Muscle layer of colon (tissue), 2 donors: ENCODE data around the gene FAM162A.
A peak's percentile ranks its signal among the peaks of the same experiment; 100 is the strongest.

ENCODE experiments used
- H3K27ac ChIP-seq: one replicate; pipeline ENCODE4 v1.7.0; 2013; ENCODE audit warnings: low read depth, mild to moderate bottlenecking, low read length, moderate library complexity
- H3K27me3 ChIP-seq, 2 donors: one replicate each; pipeline ENCODE4 v1.7.0; 2013; ENCODE audit warnings: low read length in 2 of 2, mild to moderate bottlenecking in 2 of 2; ENCODE audit not compliant: insufficient read depth in 2 of 2, control insufficient read depth in 1 of 2
- H3K36me3 ChIP-seq: one replicate; pipeline ENCODE4 v1.7.0; 2013; ENCODE audit warnings: mild to moderate bottlenecking, low read length; ENCODE audit not compliant: insufficient read depth
- H3K4me1 ChIP-seq: one replicate; pipeline ENCODE4 v1.7.0; 2013; ENCODE audit warnings: mild to moderate bottlenecking, low read length; ENCODE audit not compliant: insufficient read depth
- H3K4me3 ChIP-seq, 2 donors: one replicate each; pipeline ENCODE4 v1.7.0; 2013; ENCODE audit warnings: low read length in 2 of 2, low read depth in 1 of 2, mild to moderate bottlenecking in 1 of 2, moderate library complexity in 1 of 2
- H3K9ac ChIP-seq: one replicate; pipeline ENCODE4 v1.7.0; 2013; ENCODE audit warnings: low read length
- H3K9me3 ChIP-seq: one replicate; pipeline ENCODE4 v1.7.0; 2013; ENCODE audit warnings: mild to moderate bottlenecking, low read length
- donor health status: abdominal sarcoma.
- donor health status: Adenocarcinoma of cecum.

FAM162A gene

DNA sequence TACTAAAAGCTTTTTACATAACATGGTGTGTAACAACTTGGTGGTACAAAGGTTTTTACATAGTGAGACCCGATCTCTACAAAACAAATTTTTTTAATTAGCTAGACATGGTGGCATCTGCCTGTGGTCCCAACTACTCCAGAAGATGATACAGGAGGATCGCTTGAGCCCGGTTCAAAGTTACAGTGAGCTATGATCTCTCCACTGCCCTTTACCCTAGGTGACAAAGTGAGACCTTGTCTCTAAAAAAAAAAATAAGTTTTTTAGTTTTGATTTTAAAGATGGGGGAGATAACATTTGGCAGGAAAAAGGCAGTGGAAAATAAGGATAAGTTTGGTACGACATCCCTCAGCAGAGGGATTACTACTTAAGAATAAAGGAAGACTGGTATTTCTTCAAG, 5.9 kb downstream of the FAM162A start:
- H3K4me1 ChIP-seq: peaks cover 14% of the 10 kb centered on the region
- H3K27me3 ChIP-seq: no peaks in the 10 kb centered on the region
- H3K9ac ChIP-seq: no peak overlapping the region
- H3K36me3 ChIP-seq: peaks cover 19% of the 10 kb centered on the region
- no peak overlapping the region for H3K27ac ChIP-seq
- no peak overlapping the region for H3K4me3 ChIP-seq
- H3K9me3 ChIP-seq: no peaks in the 10 kb centered on the region

DNA sequence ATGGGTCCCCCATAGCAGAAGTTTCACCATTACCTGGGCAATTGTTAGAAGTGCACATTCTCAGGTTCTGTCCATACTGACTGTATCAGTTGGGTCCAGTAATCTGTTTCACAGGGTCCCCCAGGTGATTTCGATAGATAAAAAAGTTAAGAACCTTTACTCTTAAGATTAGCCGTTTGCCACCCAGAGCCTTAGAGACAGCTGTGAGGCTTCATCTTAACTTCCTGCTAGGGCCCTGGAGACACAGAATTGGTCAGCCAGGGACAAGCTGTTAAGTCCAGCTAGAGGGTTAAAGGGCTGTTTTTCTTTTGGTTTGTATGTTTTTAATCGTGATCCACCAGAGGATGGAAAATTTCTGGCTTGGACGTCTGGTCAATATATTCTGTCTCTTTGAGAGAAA, 6.7 kb downstream of the FAM162A start:
- Histone ChIP-seq H3K4me3 (no peak overlapping the region), H3K27ac (no peak overlapping the region), H3K36me3 (peaks cover 19% of the 10 kb centered on the region), H3K9me3 (no peaks in the 10 kb centered on the region), H3K27me3 (no peaks in the 10 kb centered on the region), H3K9ac (no peak overlapping the region), H3K4me1 (peaks cover 10% of the 10 kb centered on the region)

DNA sequence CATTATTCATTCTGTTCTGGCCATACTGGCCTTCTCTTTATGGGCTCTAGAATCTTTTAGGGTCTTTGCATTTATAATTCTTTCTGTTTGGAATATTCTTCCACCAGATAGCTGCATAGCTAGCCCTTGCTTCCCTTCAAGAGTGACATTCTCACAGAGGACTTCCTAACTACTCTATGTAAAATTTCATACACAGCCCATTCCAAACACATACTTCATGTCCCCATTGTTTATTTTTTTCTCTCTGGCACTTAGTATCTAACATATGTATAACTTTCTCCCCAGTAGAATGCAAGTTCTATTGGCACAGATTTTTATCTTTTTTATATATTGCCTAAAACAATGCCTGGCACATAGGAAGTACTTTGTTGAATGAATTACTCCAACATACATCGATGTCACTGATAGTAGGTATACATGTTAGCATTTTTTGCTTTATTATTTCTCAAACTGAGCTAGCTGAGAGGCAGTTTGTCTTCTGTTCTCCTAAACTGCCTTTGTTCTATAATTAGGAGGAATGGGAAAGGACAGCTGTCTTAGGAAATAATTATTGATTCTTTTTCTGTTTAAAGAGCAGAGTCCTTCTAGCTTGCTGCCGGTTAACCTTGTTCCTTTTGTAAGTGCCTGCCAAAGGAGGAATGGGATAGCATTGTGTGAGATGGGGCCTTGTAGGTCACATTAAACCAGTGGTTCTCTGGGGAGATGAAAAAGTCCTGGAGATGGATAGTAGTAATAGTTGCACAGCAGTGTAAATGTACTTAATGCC, 7.9 kb downstream of the FAM162A start:
- Histone ChIP-seq H3K9ac (no peak overlapping the region), H3K4me3 (no peak overlapping the region), H3K27ac (no peak overlapping the region), H3K9me3 (no peaks in the 10 kb centered on the region), H3K36me3 (peaks cover 8% of the 10 kb centered on the region), H3K27me3 (no peaks in the 10 kb centered on the region), H3K4me1 (peaks cover 5% of the 10 kb centered on the region)

DNA sequence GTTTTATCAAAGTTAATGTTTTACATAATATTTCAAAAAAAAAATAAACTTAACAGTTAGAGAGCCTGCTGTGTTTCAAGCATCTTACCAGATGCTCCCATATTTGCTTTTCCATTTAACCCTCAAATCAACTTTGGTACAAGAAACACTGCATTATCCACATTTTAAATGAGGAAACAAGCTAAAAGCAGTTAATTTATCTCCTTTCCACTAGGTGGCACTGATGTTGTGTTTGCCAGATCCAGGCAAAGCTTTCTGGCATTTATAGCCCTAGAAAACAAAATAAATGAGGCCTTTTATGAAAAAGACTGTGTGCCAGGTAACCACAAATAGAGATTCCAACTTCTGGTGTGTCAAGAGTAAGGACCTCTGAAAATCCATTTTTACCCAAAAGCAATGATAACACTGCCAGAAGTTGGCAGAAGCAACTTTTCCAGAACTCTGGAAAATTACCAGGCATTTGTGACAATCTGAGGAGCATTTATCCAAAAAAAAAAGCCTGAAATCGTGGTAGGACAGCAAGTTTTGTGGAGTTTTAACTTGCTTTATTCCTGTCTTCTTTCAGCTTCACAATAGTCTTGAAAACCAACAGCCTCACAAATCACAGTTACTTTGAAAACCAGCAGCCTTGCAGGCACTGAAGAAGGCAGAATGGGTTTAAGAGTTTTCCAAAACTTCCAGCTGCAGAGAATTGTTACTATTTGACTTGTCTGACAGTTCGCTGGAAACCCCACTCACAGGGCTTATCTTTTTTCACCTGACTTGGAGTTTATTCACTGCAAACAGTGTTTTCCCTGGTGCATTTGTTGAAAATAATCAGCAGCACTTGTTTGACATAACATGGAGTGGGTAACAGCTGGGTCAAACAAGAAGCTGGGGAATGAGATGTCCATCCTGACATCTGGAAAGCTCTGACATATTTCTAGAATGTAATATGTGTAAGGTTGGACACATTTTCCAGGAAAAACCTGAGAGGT, 9.2 kb downstream of the FAM162A start:
- H3K36me3 ChIP-seq: no peaks in the 10 kb centered on the region
- H3K9me3 ChIP-seq: no peaks in the 10 kb centered on the region
- H3K9ac ChIP-seq: no peak overlapping the region
- H3K27ac ChIP-seq: peak overlapping the region; percentile 46
- peaks cover 5% of the 10 kb centered on the region for H3K4me1 ChIP-seq
- no peak overlapping the region for H3K4me3 ChIP-seq
- H3K27me3 ChIP-seq: no peaks in the 10 kb centered on the region

DNA sequence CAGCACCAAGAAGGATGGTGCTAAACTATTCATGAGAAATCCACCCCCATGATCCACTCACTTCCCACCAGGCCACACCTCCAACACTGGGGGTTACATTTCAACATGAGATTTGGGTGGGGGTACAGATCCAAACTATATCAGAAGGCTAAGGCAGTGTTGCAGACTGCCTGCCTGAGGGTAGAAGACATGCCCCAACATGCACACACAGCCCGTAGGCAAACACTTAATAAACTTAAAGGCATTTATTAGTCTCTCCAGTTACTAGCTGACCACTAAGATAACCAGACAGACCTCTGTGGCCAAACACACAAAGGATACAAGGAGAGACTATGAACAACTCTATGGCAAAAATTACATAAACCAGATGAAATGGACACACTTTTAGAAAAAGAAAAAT, 10.2 kb downstream of the FAM162A start:
- Histone ChIP-seq H3K9ac (no peak overlapping the region), H3K4me1 (peaks cover 5% of the 10 kb centered on the region), H3K9me3 (no peaks in the 10 kb centered on the region), H3K36me3 (no peaks in the 10 kb centered on the region), H3K27me3 (no peaks in the 10 kb centered on the region), H3K4me3 (no peak overlapping the region), H3K27ac (no peak overlapping the region)

DNA sequence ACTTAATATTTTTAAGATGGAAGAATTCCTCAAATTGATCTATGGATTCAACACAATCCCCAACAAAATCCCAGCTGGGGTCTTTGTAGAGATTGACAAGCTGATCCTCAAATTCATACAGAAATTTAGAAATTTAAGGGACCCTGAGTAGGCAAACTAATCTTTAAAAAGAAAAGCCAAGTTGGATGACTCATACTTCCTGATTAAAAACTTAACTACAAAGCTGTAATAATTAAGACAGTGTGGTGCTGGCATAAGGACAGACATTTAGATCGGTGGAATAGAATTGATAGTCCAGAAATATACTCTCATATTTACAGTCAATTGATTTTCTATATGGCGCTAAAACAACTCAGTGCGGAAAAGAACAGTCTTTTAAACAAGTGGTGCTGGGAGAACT, 11.6 kb downstream of the FAM162A start:
- no peaks in the 10 kb centered on the region for H3K36me3 ChIP-seq
- H3K4me1 ChIP-seq: peaks cover 5% of the 10 kb centered on the region
- H3K27me3 ChIP-seq: no peaks in the 10 kb centered on the region
- H3K9ac ChIP-seq: no peak overlapping the region
- H3K4me3 ChIP-seq: no peak overlapping the region
- H3K27ac ChIP-seq: no peak overlapping the region
- H3K9me3 ChIP-seq: no peaks in the 10 kb centered on the region

DNA sequence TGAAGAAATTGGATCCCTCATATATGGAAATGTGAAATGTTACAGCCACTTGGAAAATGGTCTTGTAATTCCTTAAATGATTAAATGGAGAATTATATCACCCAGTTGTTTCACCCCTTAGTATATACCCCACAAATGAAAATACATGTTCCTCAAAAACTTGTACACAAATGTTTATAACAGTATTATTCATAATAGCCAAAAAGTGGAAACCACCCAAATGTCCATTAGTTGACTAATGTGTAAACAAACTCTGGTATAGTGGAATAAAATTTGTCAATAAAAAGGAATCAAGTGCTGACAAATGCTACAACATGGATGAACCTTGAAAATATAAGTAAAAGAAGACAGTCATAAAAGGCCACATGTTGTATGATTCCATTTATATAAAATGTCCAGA, 12.5 kb downstream of the FAM162A start:
- H3K27ac ChIP-seq: no peak overlapping the region
- H3K9ac ChIP-seq: no peak overlapping the region
- no peaks in the 10 kb centered on the region for H3K27me3 ChIP-seq

DNA sequence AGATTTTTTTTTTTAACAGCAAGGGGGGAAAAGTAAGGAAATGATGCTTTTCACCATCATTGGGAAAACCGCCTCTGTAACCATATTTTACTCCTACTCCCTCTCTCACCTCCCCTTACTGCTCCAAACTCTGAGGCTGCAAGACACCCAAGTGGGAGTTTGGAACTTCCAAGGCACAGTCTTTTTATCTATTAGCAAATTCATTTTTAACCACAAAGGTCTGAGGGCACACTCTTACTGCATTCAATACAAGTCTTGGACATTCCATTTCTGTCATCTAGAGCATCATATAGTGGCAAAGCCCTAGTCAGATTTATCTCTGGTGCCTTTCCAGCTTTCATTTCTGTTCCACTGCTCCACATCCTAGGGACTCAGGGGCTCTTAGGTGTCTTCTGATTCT, 13.2 kb downstream of the FAM162A start:
- H3K4me3 ChIP-seq: no peak overlapping the region
- no peaks in the 10 kb centered on the region for H3K36me3 ChIP-seq
- no peaks in the 10 kb centered on the region for H3K9me3 ChIP-seq
- no peak overlapping the region for H3K9ac ChIP-seq
- H3K4me1 ChIP-seq: peaks cover 5% of the 10 kb centered on the region
- no peak overlapping the region for H3K27ac ChIP-seq
- H3K27me3 ChIP-seq: no peaks in the 10 kb centered on the region

More for the DNA sequence above, 12.5 kb downstream of the FAM162A start:
- Histone ChIP-seq H3K4me3 (no peak overlapping the region), H3K9me3 (no peaks in the 10 kb centered on the region), H3K4me1 (peaks cover 5% of the 10 kb centered on the region), H3K36me3 (no peaks in the 10 kb centered on the region)

DNA sequence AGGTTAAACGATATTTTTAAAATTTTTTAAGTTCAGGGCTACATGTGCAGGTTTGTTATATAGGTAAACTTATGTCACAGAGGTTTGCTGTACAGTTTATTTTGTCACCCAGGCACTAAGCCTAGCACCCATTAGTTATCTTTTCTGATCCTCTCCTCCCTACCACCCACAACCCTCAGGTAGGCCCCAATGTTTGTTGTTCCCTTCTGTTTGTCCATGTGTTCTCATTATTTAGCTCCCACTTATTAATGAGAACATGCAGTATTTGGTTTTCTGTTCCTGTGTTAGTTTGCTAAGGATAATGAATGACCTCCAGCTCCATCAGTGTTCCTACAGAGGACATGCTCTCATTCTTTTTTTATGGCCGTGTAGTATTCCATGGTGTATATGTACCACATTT, 14.9 kb downstream of the FAM162A start:
- Histone ChIP-seq H3K4me3 (no peak overlapping the region), H3K4me1 (no peaks in the 10 kb centered on the region), H3K27ac (no peak overlapping the region), H3K27me3 (no peaks in the 10 kb centered on the region), H3K9me3 (no peaks in the 10 kb centered on the region), H3K9ac (no peak overlapping the region), H3K36me3 (peaks cover 12% of the 10 kb centered on the region)

DNA sequence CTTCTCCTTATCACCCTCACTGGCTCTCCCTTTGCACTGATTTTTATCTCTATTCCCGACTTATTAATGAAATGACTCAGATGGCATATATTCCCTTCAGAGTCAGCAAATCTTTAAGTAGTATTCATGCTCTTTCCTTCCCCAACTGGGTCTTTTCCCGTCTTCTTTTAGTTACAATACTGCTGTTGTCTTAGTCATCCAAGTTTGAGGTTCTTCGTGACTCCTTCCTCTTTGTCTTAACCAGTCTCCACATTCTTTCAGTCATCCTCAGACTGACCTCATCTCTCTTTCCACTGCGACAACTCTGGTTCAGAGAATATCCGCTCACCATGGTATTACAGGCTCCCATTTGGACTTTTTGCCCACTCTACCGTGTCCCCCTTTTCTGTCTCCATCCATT, 19.5 kb downstream of the FAM162A start:
- Histone ChIP-seq H3K27me3 (no peaks in the 10 kb centered on the region), H3K9me3 (no peaks in the 10 kb centered on the region), H3K27ac (no peak overlapping the region), H3K4me1 (no peaks in the 10 kb centered on the region), H3K9ac (no peak overlapping the region), H3K36me3 (peaks cover 56% of the 10 kb centered on the region), H3K4me3 (no peak overlapping the region)

DNA sequence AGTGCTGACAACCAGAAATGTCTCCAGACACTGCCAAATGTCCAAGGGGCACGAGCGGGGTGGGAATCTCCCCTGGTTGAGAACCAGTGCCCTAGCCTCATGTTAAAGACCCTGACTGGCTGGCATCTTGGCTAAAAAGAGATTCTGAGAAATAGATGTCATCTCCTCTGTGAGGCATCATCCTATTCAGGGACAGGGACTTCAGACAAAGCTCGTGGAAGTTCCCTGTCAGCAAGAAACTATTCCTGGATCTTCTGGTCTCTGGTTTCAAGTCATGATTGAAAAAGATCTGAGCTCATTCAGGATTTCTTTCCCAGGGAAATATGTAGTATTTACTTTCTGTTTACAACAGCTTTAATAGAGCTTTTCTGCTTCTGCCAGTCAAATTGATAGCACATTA, 21.0 kb downstream of the FAM162A start:
- no peak overlapping the region for H3K27ac ChIP-seq
- peaks cover 70% of the 10 kb centered on the region for H3K36me3 ChIP-seq

More for the DNA sequence above, 21.0 kb downstream of the FAM162A start:
- Histone ChIP-seq H3K4me1 (no peaks in the 10 kb centered on the region), H3K27me3 (no peaks in the 10 kb centered on the region), H3K9ac (no peak overlapping the region), H3K4me3 (no peak overlapping the region), H3K9me3 (no peaks in the 10 kb centered on the region)
